GM19193 (cell line): ENCODE measurements around the gene CLIC2.

Source experiments
- POLR2A ChIP-seq: IDR thresholded peaks from 4 replicates; pipeline ENCODE4 v1.6.1; 2011; ENCODE audit not compliant: insufficient read depth, insufficient read length; ENCODE audit errors: extremely low read depth

Gene CLIC2

GRCh38 chrX:155259752-155260151, 74.7 kb downstream of the CLIC2 start:
- TF ChIP-seq POLR2A, result no peak

- no peak for TF ChIP-seq POLR2A
Observed at GRCh38 chrX:155251391-155251790, 83.0 kb downstream of the CLIC2 start.

- TF ChIP-seq POLR2A, result no peak
Observed at GRCh38 chrX:155247497-155247896, 86.9 kb downstream of the CLIC2 start.

GRCh38 chrX:155246748-155247147, 87.7 kb downstream of the CLIC2 start:
- no peak for TF ChIP-seq POLR2A

- no peak for TF ChIP-seq POLR2A
Observed at GRCh38 chrX:155242300-155242699, 92.1 kb downstream of the CLIC2 start.

GRCh38 chrX:155237719-155238118, 96.7 kb downstream of the CLIC2 start:
- TF ChIP-seq POLR2A, result no peak

- TF ChIP-seq POLR2A, result no peak
Observed at GRCh38 chrX:155235891-155236290, 98.5 kb downstream of the CLIC2 start.

GRCh38 chrX:155231163-155231562, 103.3 kb downstream of the CLIC2 start:
- TF ChIP-seq POLR2A, result no peak
